ENCODE data around the gene ARL16. TPM values are rescaled to one million over a fixed set of nuclear protein-coding genes. Genes with fewer than 3 reads are reported as not detected.

ARL16 gene
- total RNA-seq, 2 donors from 2014 or later: 34.4 to 40.7 TPM

- Histone ChIP-seq H3K4me1 (ENCODE audit: control insufficient read depth in 1 of 2, low read depth in 2 of 2) (no peaks in the 10 kb centered on the region), H3K27ac (no peak overlapping the region), H3K36me3 (peaks cover 87% of the 10 kb centered on the region), H3K4me3 (no peak overlapping the region), H3K9me3 (no peaks in the 10 kb centered on the region), H3K27me3 (replicated peaks; ENCODE audit: insufficient read depth) (no peaks in the 10 kb centered on the region)
- no peak for TF ChIP-seq CTCF (IDR thresholded peaks at IDR 0.05)
- no peak for ATAC-seq (ENCODE audit: insufficient number of reproducible peaks, low FRiP score, low read depth)
- no peak for DNase-seq (ENCODE audit: low spot score)
These were observed 8.0 kb upstream of the ARL16 start for GRCh38 chr17:81691608-81692007.

DNA sequence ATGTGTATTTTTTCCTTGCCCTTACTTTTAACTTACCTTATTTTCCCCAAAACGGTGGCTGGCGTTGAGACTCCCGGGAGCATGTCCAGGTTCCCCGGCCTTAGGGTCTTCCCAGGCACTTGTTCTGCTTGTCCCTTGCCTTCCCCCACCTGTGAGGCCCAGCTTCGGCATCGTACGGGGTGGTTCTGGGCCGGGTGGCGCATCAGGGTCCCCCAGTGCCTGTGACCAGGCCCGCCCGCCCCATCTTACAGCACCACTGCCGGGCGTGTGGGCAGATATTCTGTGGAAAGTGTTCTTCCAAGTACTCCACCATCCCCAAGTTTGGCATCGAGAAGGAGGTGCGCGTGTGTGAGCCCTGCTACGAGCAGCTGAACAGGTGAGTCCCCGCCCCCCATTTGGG lies 7.6 kb upstream of the ARL16 start:
- Histone ChIP-seq H3K4me1 (ENCODE audit: control insufficient read depth in 1 of 2, low read depth in 2 of 2) (no peaks in the 10 kb centered on the region), H3K4me3 (no peak overlapping the region), H3K27me3 (replicated peaks; ENCODE audit: insufficient read depth) (no peaks in the 10 kb centered on the region), H3K27ac (no peak overlapping the region), H3K9me3 (no peaks in the 10 kb centered on the region), H3K36me3 (peaks cover 87% of the 10 kb centered on the region)
- ATAC-seq (ENCODE audit: insufficient number of reproducible peaks, low FRiP score, low read depth) (no peak), DNase-seq (ENCODE audit: low spot score) (no peak)
- TF ChIP-seq CTCF (IDR thresholded peaks at IDR 0.05): no peak

DNA sequence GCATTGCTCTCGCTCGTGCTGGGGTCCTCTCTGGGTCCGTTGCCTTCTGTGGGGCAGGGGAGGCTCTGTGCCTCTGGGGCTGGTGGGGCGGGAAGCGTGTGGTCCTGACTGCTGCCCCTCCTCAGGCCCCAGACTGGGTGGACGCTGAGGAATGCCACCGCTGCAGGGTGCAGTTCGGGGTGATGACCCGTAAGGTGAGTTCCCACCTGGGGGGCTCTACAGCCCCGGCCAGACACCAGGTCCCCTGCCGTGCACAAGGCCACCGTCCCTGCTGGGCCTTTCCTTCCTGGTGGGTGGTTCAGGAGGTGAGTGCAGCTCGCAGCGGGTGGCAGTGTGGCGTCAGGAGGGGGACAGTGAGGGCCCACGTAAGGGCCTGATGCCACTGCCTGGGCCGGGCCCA lies 7.0 kb upstream of the ARL16 start:
- ATAC-seq (ENCODE audit: insufficient number of reproducible peaks, low FRiP score, low read depth): no peak
- no peak for TF ChIP-seq CTCF (IDR thresholded peaks at IDR 0.05)

DNA sequence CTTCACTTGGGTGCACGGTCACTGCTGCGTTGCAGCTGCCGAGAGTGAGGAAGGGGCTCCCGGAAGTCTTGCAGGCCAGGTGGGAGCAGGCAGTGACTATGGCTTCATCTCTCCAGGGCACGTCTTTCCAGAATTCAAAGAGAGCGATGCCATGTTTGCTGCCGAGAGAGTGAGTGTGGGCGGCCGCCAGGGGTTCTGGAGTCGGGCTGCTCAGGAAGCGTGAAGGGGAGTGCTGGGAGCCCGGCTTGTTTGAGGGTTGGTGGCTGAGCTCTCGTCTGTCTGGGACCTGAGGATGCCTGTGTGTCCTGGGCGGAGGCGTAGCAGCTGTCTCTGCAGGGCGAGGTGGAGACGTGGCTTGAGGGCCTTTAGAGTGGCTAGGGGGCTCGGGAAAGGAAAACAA lies 6.5 kb upstream of the ARL16 start:
- H3K36me3 ChIP-seq: peaks cover 83% of the 10 kb centered on the region
- no peak for TF ChIP-seq CTCF (IDR thresholded peaks at IDR 0.05)

More for the DNA sequence above, 7.0 kb upstream of the ARL16 start:
- Histone ChIP-seq H3K4me3 (no peak overlapping the region), H3K9me3 (no peaks in the 10 kb centered on the region), H3K27me3 (replicated peaks; ENCODE audit: insufficient read depth) (no peaks in the 10 kb centered on the region), H3K36me3 (peaks cover 87% of the 10 kb centered on the region), H3K27ac (no peak overlapping the region), H3K4me1 (ENCODE audit: control insufficient read depth in 1 of 2, low read depth in 2 of 2) (peaks cover under 1 to 4% of the 10 kb centered on the region in 2 donors)
- no peak for DNase-seq (ENCODE audit: low spot score)

GRCh38 chr17:81688616-81689015 lies 5.0 kb upstream of the ARL16 start:
- H3K27me3 ChIP-seq (replicated peaks; ENCODE audit: insufficient read depth): no peaks in the 10 kb centered on the region
- TF ChIP-seq CTCF (IDR thresholded peaks at IDR 0.05): no peak
- H3K36me3 ChIP-seq: peaks cover 68% of the 10 kb centered on the region
- H3K27ac ChIP-seq: no peak overlapping the region
- H3K9me3 ChIP-seq: no peaks in the 10 kb centered on the region
- no peak overlapping the region for H3K4me3 ChIP-seq
- peaks cover 12 to 16% of the 10 kb centered on the region in 2 donors for H3K4me1 ChIP-seq (ENCODE audit: control insufficient read depth in 1 of 2, low read depth in 2 of 2)
- ATAC-seq (ENCODE audit: insufficient number of reproducible peaks, low FRiP score, low read depth) (no peak), DNase-seq (ENCODE audit: low spot score) (no peak)

More for the DNA sequence above, 6.5 kb upstream of the ARL16 start:
- no peak for DNase-seq (ENCODE audit: low spot score)
- no peaks in the 10 kb centered on the region for H3K27me3 ChIP-seq (replicated peaks; ENCODE audit: insufficient read depth)
- H3K27ac ChIP-seq: no peak overlapping the region
- no peak for ATAC-seq (ENCODE audit: insufficient number of reproducible peaks, low FRiP score, low read depth)
- H3K4me3 ChIP-seq: no peak overlapping the region
- H3K9me3 ChIP-seq: no peaks in the 10 kb centered on the region
- H3K4me1 ChIP-seq (ENCODE audit: control insufficient read depth in 1 of 2, low read depth in 2 of 2): peaks cover 6 to 9% of the 10 kb centered on the region in 2 donors

Measured in thoracic aorta (tissue), 2 donors.